ENCODE measurements around the gene PM20D2. TPM values are rescaled to one million over a fixed set of nuclear protein-coding genes. Genes with fewer than 3 reads are reported as not detected.

Gene PM20D2
- total and polyA plus RNA-seq, 2 of the 13 experiments (the other 11 are each of a cell fraction or from before 2014, with no cell fraction given) = 13.3 to 26.3 TPM

DNA sequence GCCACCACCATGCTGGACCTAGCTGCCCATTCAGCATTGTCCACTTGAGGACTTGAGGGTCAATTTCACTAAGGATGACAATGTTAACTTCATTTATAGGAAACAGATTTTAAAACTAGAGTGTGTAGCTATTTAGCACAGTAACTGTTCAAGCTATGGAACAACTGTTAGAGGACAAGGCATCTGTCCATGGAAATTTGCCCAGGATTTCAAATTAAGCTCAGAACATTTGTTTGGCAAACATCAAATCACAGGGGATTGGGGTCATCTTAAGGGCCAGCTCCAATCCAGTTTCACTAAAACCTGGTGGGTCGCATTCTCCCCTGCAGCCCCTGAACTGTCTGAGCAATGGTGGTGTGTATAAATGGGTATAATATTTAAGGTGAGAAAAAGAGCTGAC is 35.1 kb downstream of the PM20D2 start (continued):
- TF ChIP-seq HNF4G (IDR thresholded peaks at IDR 0.05; ENCODE audit: borderline replicate concordance, low read depth, low read length) (no peak), HNF4G (CRISPR knock-in tag; IDR thresholded peaks at IDR 0.05; ENCODE audit: borderline replicate concordance, low read depth) (no peak), XRCC5 (optimal IDR thresholded peaks at IDR 0.05; ENCODE audit: low read length) (no peak)

DNA sequence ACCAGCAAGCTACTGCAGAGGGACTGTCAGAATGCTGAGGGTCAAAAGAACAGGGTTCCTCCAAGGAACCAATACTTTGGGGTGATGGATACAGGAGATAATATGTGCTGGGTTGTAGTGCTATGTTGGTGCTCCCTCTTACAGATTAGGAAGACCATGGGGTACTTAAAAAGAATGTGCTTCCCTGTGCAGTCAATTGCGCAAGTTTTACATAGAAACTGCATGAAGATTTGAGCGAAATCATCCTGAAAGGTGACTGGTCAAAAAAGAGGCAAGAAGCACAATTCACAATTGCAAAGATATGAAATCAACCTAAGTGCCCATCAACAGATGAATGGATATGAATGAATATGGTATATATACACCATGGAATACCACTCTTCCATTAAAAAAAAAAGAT is 37.4 kb downstream of the PM20D2 start:
- DNase-seq (ENCODE audit: low spot score) (no peak), FAIRE-seq (no peak), ATAC-seq (no peak)
- TF ChIP-seq CEBPB (IDR thresholded peaks at IDR 0.05; ENCODE audit: borderline replicate concordance, low read depth, low read length) = peak; percentile 59
- TF ChIP-seq ZNF550 (CRISPR knock-in tag; IDR thresholded peaks at IDR 0.05; ENCODE audit: borderline replicate concordance) = no peak
- no peak for TF ChIP-seq TCF7L2 (IDR thresholded peaks at IDR 0.05; ENCODE audit: low read depth, low read length)
- TF ChIP-seq, protein P1, sequence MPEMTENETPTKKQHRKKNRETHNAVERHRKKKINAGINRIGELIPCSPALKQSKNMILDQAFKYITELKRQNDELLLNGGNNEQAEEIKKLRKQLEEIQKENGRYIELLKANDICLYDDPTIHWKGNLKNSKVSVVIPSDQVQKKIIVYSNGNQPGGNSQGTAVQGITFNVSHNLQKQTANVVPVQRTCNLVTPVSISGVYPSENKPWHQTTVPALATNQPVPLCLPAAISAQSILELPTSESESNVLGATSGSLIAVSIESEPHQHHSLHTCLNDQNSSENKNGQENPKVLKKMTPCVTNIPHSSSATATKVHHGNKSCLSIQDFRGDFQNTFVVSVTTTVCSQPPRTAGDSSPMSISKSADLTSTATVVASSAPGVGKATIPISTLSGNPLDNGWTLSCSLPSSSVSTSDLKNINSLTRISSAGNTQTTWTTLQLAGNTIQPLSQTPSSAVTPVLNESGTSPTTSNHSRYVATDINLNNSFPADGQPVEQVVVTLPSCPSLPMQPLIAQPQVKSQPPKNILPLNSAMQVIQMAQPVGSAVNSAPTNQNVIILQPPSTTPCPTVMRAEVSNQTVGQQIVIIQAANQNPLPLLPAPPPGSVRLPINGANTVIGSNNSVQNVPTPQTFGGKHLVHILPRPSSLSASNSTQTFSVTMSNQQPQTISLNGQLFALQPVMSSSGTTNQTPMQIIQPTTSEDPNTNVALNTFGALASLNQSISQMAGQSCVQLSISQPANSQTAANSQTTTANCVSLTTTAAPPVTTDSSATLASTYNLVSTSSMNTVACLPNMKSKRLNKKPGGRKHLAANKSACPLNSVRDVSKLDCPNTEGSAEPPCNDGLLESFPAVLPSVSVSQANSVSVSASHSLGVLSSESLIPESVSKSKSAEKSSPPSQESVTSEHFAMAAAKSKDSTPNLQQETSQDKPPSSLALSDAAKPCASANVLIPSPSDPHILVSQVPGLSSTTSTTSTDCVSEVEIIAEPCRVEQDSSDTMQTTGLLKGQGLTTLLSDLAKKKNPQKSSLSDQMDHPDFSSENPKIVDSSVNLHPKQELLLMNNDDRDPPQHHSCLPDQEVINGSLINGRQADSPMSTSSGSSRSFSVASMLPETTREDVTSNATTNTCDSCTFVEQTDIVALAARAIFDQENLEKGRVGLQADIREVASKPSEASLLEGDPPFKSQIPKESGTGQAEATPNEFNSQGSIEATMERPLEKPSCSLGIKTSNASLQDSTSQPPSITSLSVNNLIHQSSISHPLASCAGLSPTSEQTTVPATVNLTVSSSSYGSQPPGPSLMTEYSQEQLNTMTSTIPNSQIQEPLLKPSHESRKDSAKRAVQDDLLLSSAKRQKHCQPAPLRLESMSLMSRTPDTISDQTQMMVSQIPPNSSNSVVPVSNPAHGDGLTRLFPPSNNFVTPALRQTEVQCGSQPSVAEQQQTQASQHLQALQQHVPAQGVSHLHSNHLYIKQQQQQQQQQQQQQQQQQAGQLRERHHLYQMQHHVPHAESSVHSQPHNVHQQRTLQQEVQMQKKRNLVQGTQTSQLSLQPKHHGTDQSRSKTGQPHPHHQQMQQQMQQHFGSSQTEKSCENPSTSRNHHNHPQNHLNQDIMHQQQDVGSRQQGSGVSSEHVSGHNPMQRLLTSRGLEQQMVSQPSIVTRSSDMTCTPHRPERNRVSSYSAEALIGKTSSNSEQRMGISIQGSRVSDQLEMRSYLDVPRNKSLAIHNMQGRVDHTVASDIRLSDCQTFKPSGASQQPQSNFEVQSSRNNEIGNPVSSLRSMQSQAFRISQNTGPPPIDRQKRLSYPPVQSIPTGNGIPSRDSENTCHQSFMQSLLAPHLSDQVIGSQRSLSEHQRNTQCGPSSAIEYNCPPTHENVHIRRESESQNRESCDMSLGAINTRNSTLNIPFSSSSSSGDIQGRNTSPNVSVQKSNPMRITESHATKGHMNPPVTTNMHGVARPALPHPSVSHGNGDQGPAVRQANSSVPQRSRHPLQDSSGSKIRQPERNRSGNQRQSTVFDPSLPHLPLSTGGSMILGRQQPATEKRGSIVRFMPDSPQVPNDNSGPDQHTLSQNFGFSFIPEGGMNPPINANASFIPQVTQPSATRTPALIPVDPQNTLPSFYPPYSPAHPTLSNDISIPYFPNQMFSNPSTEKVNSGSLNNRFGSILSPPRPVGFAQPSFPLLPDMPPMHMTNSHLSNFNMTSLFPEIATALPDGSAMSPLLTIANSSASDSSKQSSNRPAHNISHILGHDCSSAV (CRISPR knock-in tag; IDR thresholded peaks at IDR 0.05; ENCODE audit: borderline replicate concordance) = no peak
- Histone ChIP-seq H3K4me3 (replicated peaks in 1 of 3; ENCODE audit: insufficient read depth in 1 of 3, low read depth in 2 of 3, low read length in 3 of 3) (no peak overlapping the region), H3K27ac (ENCODE audit: extremely low read length, insufficient read depth, low read length) (no peak overlapping the region), H3K36me3 (replicated peaks in 1 of 2; ENCODE audit: control insufficient read depth in 1 of 2, insufficient read depth in 2 of 2, low read length in 2 of 2) (no peaks in the 10 kb centered on the region), H4K20me1 (ENCODE audit: insufficient read depth, low read length) (no peaks in the 10 kb centered on the region), H3K9me3 (ENCODE audit: low read length) (no peaks in the 10 kb centered on the region), H3K4me1 (ENCODE audit: insufficient read depth, low read length) (no peaks in the 10 kb centered on the region), H2AFZ (ENCODE audit: low read length) (no peak overlapping the region), H3K9ac (ENCODE audit: insufficient read depth, low read depth, low read length) (no peak overlapping the region), H3K4me2 (ENCODE audit: low read depth, low read length) (no peak overlapping the region), H3K27me3 (ENCODE audit: control insufficient read depth in 1 of 2, insufficient read depth in 2 of 2, low read length in 2 of 2) (peaks cover 0 to 1% of the 10 kb centered on the region in 2 experiments; a peak in 2 of 5 replicates), H3K79me2 (ENCODE audit: insufficient read depth, low read length) (no peaks in the 10 kb centered on the region)
- intact Hi-C loops (cut with micrococcal nuclease; ENCODE audit: unreplicated experiment) = no loop called here
- POLR2A ChIA-PET = no interaction called here
- WGBS (ENCODE audit: low lambda C conversion rate) = 95% methylated on average over 2 of the region's 2 CpGs
- CTCF ChIA-PET (ENCODE audit: low intra/inter-chr PET ratio, low total read pairs) = no interaction called here
- in situ Hi-C loops (cut with HindIII; ENCODE audit: extremely low pct_ligation_motif_present, low pct_unique_long_range_greater_than_20kb) = no loop called here
- BruUV-seq (replicated peaks) = no TSS peak

Data from HepG2 (cell line).